Right ventricle myocardium superior (tissue), 1 donor: Measurements from ENCODE around the gene ZIC3. TPM values are rescaled to one million over a fixed set of nuclear protein-coding genes. Genes with fewer than 3 reads are reported as not detected.
"Not testable (repeated sequence)": the region's sequence is repeated elsewhere in the genome, so short reads cannot be mapped to it uniquely, and the experiment has no call there.

ENCODE experiments used
- ATAC-seq: fragments of 200-7000 bp; cut with Tn5 transposase; one replicate; pipeline ENCODE4 v1.9.1; 2020; ENCODE audit warnings: mild to moderate bottlenecking; ENCODE audit not compliant: poor library complexity
- DNase-seq: peaks from one replicate; pipeline ENCODE4 v3.0.0-alpha.2; 2020
- intact Hi-C: fragments of 100-400 bp; cut with DNase I; formaldehyde crosslinking; loops from one replicate; pipeline ENCODE4 v1.11.2; 2022
- long read RNA-seq: library from polyadenylated mRNA; unstranded; transcript quantifications from one replicate; pipeline ENCODE4 v2.0.0, GENCODE V29; 2021
- total RNA-seq: library from RNA; stranded (reverse); fragmentation: NEBNext Ultra II Directional; extraction: Animal tissue kit (Norgen Biotek cat#: 25700); gene quantifications from one replicate; pipeline ENCODE4 v1.2.1, GENCODE V29; 2021
- donor health status: DM: no; HTN: yes; CAD: no; lungs with severe emphysema.

ZIC3 gene
- total RNA-seq, result not detected
- long read RNA-seq, result 0 reads

DNA sequence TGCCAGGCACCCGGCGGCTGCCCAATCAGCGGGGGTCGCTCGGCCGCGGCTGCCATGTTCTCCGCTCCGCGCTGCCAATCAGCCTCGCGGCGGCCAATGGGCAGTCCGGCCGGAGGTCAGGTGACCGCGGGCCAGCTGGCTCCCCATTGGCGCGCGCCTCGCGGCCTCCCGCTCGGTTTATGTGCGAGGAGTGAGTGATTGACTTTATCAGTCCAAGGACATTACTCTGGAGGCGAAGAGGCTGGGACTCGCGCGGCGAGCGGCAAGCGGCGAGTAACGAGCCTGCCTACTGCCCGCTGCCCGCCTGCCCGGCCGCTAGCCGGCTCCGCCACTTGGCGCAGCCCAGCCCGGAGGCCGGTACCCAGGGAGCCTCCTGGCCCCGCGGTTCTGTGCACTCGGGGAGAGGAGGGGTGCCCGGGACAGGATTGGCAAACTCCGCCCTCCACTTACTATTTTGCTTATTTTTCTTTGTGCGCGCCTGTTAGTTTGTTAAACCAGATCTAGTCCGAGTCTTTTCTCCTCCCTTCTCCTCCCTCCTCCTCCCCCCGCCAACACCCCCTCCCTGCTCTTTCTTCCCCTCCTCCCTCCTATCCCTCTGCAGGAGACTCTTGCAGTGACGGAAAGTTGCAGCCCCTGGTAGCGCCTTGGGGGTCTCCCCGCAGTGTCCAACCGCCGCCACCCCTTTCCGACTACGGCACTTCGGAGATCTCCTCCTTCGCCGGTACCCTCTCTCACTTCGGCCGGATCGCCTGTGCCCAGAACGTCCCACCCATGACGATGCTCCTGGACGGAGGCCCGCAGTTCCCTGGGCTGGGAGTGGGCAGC, at the start of gene ZIC3:
TSS of gene ZIC3 (plus strand) at position 207 of the 825 bp plus-strand sequence. CDS start at position 772, 565 bp downstream.
- peak; percentile 75 for DNase-seq
- ATAC-seq, result peak; percentile 97
- intact Hi-C loops, result no loop called here

DNA sequence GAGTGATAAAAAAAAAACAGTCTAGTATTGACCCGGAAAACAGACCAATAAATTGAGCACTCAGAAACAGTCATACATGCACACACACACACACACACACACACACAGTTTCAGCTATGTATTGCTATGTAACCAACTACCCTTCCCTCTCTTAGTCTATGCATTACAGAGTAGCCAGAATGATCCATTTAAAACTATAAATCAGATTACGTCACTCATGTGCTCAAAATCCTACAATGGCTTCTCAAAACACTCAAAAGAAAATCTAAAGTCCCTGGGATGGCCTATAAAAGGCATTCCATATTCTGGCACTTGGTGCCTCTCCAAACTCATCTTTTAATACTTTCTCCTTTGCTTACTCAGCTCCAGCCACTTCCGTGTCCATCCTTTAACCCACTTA, 46.5 kb upstream of the ZIC3 start:
- intact Hi-C loops, result no loop called here
- ATAC-seq (no peak), DNase-seq (no peak)

DNA sequence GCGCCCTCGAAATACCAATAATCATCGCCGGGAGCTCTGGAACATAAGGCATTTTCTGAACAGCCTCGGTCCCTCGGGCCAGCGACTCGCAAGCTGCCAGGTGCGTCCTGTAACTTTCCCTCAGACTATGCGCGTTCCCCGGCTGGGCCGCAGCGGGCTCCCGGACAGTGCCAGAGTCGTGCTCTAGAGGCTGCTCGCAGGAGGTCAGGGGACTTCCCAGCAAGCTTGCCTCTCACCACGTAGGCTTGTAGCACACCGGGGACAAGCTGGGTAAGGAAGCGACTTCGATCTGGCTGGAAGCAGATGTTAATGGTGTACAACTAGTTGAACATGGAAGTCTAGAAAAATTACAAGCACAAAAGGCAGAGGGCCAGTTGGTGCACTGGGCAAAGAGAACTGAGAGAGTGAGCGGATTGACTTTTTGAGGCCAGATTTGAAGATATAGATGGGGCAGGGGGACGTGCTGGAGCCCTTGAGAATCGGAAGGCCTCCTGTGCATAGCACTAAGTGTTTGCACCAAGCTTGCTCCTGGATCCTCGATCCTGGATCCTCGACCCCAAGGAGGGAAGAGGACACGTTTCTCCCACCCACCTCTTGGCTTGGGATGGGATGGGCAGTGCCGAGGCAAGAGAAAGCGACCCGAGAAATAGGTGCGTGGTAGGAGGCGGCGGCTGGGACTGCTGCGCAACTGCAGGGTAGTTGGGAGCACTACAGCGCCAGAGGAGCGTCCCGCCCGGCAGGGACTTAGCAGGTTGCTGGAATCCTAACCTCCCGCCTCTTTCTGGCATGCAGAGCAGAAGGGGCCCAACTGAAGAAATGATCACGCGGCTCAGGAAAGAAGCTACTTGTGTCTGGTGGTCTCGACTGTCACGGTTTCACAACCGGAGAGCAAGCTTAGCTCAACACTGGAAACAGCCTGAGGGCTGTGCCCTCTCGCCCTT, 19.9 kb upstream of the ZIC3 start:
- no peak for DNase-seq
- no peak for ATAC-seq
- intact Hi-C loops, result no loop called here

DNA sequence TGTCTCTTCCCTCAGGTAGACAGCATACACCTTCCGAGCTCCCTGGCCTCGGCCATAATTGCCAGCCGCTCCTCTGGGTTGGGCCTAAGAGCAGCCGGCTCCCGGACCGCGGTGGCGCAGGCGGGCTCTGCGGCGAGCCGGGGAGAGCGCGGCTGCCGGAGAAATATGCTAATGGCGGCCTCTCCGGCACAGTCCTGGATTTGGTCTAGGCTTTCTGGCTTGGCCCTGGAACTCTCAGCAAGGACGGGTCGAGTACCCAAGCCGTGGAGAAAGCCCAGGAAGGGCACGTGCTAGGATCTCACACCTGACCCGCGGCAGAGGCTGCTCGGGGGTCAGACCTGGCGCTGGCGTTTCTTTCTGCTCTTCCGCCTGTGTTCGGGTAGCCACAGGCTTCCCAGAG, 18.6 kb upstream of the ZIC3 start:
- DNase-seq, result no peak
- ATAC-seq, result no peak
- intact Hi-C loops, result no loop called here

DNA sequence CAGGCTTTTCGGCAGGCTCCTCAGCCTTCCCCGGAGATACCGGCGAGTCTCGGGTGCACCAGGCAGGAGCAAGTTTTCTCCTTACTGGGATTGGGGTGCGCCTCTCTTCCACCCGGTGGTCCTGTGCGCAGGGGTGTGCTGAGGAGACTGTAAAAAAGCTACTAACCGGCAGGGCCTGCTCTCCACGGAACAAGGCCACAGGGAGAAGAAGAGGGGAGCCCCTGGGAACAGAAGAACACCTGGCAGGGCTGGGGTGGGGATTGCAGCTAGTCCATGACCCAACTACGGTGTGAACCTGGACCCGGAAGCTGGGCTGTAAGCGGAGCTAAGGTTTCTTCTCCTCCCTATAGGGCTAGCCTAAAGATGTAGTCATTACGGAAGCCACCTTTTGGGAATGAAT, 17.7 kb upstream of the ZIC3 start:
- ATAC-seq (no peak), DNase-seq (no peak)
- intact Hi-C loops, result no loop called here

DNA sequence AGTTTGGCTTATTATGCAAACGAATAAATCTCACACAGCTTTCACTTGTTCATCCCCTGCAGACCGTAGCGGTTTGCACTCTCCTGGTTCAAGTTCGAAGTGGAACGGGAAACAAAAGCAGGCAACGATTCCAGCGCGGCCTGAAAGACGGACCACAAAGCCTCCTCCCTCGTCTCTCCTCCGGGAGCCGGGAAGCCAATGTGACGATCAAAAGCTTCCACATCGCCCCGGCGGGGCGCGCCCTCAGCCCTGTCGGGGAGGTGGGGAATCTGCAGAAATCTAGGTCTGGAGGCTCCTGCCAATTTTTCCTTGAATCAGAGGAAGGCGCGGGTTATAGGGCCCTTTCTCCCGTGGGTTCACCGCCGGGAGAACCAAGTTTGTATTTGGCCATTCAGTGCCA, 16.9 kb upstream of the ZIC3 start:
- DNase-seq (no peak), ATAC-seq (no peak)
- intact Hi-C loops, result no loop called here

DNA sequence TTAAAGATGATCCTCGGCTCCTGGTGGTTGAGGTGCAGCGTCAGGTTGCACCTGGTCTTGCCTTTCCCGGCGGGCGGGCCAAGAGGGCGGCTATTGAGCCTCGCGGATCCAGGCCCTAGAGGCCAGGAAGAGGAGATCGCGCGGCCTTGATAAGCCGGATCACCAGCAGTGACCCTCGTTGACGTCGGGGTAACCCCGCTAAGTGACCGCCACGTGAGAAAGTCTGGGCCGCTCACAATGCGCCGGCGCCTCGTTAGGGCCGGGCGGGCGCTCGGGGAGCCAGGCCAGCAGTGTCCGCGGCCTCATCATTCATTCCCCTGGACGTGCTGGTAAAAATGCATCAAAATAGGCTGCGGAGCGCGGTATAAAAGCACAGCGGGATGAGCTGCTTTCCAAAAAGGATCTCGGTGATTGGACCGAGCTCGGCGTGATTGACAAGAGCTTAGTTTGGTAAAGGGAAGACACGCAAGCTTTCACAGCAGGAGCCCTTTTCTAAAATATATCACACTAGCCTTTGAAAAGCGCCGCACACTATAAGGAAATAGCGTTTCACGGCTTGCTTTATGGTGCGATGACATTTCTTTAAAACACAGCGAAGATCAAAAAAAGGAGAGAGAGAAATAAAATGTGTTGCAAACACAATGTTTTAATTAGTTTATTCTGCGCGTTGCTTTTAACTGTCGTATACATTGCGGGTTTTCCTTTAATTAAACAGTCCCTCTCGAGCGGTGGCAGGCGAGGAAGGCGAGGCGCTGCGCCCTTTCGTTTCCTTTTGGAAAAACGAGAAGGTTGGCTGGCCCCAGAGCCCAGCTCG, 15.9 kb upstream of the ZIC3 start:
- ATAC-seq, result no peak
- intact Hi-C loops, result no loop called here
- DNase-seq, result no peak

DNA sequence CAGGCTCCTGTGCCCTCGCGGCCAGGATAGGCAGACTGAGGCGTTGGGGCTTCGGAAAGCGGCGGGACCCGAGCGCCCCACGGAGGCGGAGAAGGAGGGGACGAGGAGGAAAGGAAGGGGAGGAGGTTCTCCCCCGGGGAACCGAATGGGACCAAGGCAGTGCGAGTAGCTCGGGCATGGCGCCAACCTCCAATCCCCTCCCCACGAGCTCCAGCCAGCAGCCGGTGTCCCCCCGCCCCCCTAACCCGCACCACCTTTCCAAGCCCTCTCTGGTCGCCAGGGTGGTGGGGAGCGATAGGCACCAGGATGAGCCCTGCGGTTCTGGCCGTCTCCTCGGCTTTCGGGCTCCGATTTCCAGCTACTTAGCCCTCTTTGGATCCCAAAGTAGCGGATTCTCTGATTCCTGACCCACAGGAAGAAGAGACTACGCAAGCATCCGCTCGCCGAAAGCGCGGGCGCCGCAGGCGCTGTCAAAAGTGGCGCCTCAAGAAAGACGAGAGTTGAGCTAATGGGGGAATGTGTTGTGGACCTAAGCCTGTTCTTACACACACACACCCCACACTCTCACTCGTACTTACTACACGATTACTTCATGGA, 15.2 kb upstream of the ZIC3 start:
- DNase-seq, result no peak
- no peak for ATAC-seq
- intact Hi-C loops, result no loop called here

DNA sequence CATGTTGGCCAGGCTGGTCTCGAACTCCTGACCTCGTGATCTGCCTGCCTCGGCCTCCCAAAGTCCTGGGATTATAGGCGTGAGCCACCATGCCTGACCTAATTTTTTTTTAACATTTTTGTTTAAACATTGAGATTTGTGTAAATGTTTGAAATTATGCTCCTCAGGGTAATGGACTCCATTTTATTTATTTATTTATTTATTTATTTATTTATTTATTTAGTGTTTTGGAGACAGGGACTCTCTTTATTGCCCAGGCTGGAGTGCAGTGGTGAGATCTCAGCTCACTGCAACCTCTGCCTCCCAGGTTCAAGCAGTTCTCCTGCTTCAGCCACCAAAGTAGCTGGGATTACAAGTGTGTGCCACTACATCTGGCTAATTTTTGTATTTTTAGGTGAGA, 13.8 kb upstream of the ZIC3 start:
- intact Hi-C loops, ATAC-seq, DNase-seq: not testable (repeated sequence)

DNA sequence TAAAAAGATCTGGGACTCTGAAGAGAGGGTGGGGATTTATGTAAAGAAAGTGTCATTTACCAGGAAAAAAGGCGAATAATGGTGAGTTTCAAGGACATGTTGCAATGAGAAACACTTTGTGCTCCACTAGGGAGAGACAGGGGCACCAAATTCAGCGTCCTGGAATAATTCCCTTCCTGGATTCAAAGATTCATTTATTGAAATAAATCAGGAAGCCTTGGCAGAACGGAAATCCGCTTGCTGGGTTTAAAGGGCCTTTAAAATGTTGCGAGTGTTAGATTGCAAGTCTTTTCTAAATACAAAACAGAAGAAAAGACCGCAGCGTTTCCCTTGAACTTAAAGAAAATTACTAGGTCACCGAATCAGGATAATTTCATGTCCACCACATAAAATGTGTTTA, 3.8 kb upstream of the ZIC3 start:
- intact Hi-C loops, result no loop called here
- ATAC-seq, result no peak

DNA sequence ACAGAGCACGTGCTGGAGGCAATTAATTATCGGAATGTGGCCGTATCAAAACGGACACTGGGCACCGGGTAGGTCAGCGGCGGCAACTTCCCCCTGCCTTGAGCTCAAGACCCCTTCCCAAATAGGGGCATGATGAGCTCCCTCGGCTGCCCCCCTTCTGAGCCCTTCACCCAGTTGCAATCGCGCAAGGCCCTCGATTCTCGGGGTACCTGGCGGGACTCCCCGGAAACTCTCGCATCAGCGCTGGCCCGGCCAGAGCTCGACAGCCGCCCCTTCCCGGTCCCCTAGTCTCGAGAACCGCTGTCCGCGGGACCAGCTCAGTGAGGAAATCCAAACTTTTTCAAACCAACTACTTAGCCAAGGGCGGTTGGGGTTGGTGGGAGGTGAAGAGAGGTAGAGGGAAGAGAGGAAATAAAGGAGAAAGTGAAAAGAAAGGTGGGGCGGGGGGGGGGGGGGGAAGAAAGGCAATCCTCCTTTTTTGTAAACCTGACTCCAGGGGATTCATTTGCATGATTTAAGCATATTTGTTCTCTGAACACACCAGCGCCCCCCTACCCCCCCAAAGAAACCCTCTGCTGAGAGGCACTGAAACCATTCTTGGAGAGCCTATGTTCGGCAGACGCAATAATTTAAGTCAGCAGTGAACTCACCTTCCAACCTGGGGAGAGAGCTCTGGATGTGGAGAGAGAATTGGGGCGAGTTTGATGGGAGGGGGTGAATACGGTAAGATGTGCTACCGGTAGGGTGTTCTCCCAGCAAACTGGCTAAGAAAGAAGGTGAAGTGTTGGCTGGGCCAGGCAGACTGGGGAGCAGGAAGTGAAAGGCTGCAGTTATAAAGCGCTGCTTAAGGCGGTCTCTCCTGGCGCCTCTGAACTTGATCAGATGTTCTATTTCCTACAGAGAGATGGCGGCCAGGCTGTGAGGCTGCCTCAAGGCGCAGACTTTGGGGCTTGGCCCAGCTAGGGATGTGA, 2.0 kb upstream of the ZIC3 start:
- DNase-seq, result no peak
- no peak for ATAC-seq
- intact Hi-C loops, result no loop called here

More for the DNA sequence above, 3.8 kb upstream of the ZIC3 start:
- no peak for DNase-seq

DNA sequence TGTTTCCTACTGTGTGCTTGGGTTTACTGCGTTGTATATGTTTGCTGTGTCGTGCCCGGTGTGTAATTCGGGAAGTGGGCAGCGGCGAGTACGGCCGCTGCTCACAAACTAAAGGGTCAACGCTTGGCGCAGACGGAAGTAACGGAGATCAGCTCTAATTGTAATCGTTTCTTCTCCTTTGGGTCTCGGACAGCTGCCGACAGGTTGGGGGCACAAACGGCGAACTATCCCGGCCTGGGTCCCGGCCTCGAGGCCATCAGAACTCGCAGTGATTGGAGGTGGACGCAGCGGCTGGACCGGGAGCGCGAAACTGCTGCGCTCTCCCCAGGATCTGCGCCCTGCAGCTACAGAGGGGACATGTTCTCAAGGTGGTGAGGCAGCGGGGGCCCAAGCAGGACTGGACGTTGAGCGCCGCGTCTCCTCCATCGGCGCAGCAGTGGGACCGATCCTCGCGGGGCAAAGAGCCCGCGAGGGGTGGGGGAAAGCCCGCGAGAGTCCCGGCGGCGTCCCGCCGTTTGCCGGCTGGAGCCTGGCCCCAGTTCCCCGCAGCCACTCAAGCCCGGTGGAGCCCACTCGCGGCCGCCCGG, 516 bp upstream of the ZIC3 start:
- intact Hi-C loops, result no loop called here
- no peak for ATAC-seq
- DNase-seq, result no peak

DNA sequence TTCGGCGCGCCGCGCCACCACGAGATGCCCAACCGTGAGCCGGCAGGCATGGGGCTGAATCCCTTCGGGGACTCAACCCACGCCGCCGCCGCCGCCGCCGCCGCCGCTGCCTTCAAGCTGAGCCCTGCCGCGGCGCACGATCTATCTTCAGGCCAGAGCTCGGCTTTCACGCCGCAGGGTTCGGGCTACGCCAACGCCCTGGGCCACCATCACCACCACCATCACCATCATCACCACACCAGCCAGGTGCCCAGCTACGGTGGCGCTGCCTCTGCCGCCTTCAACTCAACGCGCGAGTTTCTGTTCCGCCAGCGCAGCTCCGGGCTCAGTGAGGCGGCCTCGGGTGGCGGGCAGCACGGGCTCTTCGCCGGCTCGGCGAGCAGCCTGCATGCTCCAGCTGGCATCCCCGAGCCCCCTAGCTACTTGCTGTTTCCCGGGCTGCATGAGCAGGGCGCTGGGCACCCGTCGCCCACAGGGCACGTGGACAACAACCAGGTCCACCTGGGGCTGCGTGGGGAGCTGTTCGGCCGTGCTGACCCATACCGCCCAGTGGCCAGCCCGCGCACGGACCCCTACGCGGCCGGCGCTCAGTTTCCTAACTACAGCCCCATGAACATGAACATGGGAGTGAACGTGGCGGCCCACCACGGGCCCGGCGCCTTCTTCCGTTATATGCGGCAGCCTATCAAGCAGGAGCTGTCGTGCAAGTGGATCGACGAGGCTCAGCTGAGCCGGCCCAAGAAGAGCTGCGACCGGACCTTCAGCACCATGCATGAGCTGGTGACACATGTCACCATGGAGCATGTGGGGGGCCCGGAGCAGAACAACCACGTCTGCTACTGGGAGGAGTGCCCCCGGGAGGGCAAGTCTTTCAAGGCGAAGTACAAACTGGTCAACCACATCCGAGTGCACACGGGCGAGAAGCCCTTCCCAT, 1.1 kb downstream of the ZIC3 start:
- intact Hi-C loops, result no loop called here
- no peak for DNase-seq
- ATAC-seq, result no peak

DNA sequence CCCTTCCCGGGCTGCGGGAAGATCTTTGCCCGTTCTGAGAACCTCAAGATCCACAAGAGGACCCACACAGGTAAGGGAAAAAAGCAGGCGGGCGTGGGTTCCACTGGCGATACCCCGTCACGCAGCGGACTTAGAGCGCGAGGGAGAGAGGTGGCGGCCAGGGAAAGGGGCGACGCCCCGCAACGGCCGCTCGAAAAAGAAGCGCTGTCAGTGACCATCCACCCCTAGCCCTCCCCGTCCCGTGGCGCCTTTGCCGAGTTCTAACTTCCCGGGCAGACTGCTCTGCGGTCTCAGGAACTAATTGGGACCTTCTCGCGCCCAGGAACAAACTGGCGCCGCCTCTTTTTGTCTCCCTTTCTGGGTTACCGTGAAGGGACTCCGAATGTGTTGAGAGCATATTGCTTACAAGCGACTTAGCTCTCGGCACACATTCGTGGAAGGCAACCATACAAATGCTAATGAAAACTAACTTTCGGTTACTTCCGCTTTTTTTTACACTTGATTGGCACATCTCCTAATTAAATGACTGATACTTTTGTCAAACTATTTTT, 1.8 kb downstream of the ZIC3 start:
- DNase-seq (no peak), ATAC-seq (no peak)
- intact Hi-C loops, result no loop called here

DNA sequence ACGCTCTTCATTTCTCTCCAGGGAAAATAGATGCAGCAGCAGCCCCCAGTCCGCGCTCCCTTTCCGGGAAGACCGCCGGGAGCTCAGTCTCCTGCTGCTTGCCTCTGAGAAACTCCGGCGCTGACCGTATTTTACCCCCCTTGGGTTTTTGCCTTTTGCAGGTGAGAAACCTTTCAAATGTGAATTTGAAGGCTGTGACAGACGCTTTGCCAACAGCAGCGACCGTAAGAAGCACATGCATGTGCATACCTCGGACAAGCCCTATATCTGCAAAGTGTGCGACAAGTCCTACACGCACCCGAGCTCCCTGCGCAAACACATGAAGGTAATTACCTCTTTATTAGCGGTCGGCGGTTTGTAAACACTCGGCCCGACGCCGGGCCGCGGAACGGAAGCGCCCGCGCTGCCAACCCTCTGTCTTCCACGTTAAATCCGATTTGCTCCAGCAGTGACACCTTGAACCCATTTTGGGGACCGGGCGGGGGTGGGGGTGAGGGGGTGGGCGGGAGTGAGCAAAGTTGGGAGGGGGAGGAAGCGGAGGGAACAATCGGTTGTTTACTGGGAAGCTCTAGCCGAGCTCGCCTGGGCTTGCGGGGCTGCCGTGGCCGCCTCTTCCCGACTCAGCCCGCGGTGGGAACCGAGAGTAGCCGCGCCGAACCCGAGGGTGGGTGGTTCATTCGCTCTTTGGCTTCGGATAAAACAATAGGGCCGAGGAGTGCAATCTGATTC, 3.0 kb downstream of the ZIC3 start:
- intact Hi-C loops, result no loop called here
- DNase-seq (no peak), ATAC-seq (no peak)
